WI38 (cell line): ENCODE results near the gene TICAM2.

Source experiments
- H3K4me3 ChIP-seq: 2 replicates; pipeline ENCODE4 v1.5.1; 2011; ENCODE audit warnings: low read depth, mild to moderate bottlenecking, control low read depth, low read length
- CTCF ChIP-seq: IDR thresholded peaks from 2 replicates; pipeline ENCODE4 v1.5.1; 2012; ENCODE audit warnings: low read depth, mild to moderate bottlenecking, control low read depth, low read length

Gene TICAM2

DNA sequence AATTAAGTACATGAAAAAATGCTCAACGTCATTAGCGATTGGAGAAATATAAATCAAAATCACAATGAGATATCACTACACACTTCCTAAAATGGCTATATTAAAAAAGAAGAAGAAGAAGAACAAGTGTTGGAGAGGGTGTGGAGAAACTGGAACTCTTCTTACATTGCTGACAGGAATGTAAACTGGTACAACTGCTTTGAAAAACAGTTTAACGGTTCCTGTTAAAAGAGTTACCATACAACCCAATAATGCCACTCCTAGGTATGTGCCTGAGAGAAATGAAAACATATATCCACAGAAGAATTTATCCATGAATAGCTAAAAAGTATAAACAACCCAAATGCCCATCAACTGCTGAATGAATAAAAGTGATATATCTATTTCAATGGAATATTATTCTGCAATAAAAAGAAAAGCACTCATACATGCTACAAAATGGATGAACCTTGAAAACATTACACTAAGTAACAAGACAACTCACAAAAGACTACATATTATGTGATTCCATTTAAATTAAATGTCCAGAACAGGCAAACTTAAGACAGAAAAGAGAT, 66.7 kb downstream of the TICAM2 start:
- no peak for TF ChIP-seq CTCF

GRCh38 chr5:115532517-115532916, 69.8 kb downstream of the TICAM2 start:
- H3K4me3 ChIP-seq, result no peak overlapping the region
- TF ChIP-seq CTCF, result no peak

More for the DNA sequence above, 66.7 kb downstream of the TICAM2 start:
- no peak overlapping the region for H3K4me3 ChIP-seq

DNA sequence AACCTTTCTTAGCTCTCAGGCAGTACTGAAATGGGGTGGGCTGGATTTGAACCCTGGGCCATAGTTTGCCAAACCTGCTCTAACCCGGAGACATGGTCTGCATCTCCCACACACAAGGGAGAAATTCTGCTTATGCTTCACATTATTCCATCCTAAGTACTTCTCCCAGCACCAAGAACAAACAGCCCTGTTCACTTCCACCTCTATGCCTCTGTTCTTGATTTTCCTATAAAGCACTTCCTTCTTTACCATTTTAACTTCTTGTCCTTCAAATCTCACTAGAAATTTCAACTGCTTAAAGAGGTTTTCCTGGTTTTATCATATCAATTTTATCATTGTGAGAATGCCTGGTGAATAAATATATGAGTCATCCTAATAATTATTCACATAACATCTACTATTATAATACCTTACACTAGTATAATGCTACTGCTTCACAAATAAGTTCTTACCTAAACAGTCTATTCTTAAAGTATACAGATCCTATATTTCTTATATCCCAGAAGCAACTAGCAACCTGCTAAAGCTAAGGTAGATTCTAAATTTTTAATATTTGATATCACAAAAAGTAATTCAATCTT, 70.4 kb downstream of the TICAM2 start:
- no peak for TF ChIP-seq CTCF
- no peak overlapping the region for H3K4me3 ChIP-seq

GRCh38 chr5:115531380-115531779, 70.9 kb downstream of the TICAM2 start:
- no peak for TF ChIP-seq CTCF
- H3K4me3 ChIP-seq, result no peak overlapping the region

DNA sequence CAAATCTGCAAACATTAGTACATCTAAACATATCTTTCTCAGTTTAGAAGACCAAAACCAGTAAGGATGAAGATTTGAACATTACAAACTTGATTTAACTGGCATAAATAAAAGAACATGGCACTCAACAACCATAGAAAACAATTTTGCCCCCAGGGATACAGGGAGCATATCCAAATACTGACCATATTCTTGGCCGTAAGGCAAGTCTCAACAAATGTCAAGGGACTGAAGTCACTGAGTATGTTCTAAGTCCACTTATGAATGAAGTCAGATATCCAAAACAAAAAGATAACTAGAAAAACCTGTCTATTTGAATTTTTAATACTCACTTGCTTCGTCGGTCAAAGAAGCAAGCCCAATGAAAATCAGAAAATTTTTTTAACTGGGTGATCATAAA, 71.9 kb downstream of the TICAM2 start:
- no peak for TF ChIP-seq CTCF
- no peak overlapping the region for H3K4me3 ChIP-seq
